Tibial nerve (tissue), 4 donors: ENCODE results near the gene KIF6.

ENCODE experiments used
- CTCF ChIP-seq, 5 experiments: fragments of 200-600 bp in 3 of 5; fragments of 450-650 bp in 2 of 5; sonication (generic) in 3 of 5; IDR thresholded peaks; one replicate each; pipeline ENCODE4 v1.5.1; 2016 to 2019; ENCODE audit warnings: antibody characterized with exemption in 5 of 5, mild to moderate bottlenecking in 3 of 5, moderate library complexity in 2 of 5
- EP300 ChIP-seq, 2 donors: sonication (generic); formaldehyde crosslinking; IDR thresholded peaks; one replicate each; pipeline ENCODE4 v1.6.1; 2017; ENCODE audit warnings: antibody characterized with exemption in 2 of 2, mild to moderate bottlenecking in 1 of 2
- POLR2A ChIP-seq, 2 donors: fragments of 450-650 bp; IDR thresholded peaks; one replicate each; pipeline ENCODE4 v1.6.1; 2017; ENCODE audit warnings: antibody characterized with exemption in 2 of 2, mild to moderate bottlenecking in 2 of 2, moderate library complexity in 2 of 2

- TF ChIP-seq CTCF (IDR thresholded peaks at IDR 0.05), result no peak
- no peak for TF ChIP-seq POLR2A (IDR thresholded peaks at IDR 0.05)
- TF ChIP-seq EP300 (IDR thresholded peaks at IDR 0.05), result no peak
These were observed 321.9 kb downstream of the KIF6 start for GRCh38 chr6:39403304-39403703.
